Kidney epithelial cell (primary cell): ENCODE results near the gene NPFFR1. TPM values are rescaled to one million over a fixed set of nuclear protein-coding genes. Genes with fewer than 3 reads are reported as not detected.

Source experiments
- DNase-seq: peaks from one replicate; pipeline ENCODE4 v3.0.0-alpha.2; 2010; ENCODE audit warnings: low read depth
- H3K27me3 ChIP-seq: 2 replicates; pipeline ENCODE4 v1.6.0; 2011; ENCODE audit warnings: low read length; ENCODE audit not compliant: control insufficient read depth, insufficient read depth
- H3K36me3 ChIP-seq: 2 replicates; pipeline ENCODE4 v1.5.1; 2011; ENCODE audit warnings: low read length; ENCODE audit not compliant: control insufficient read depth, insufficient read depth
- H3K4me3 ChIP-seq: 2 replicates; pipeline ENCODE4 v1.5.1; 2011; ENCODE audit warnings: low read depth, mild to moderate bottlenecking, control low read depth, low read length
- CTCF ChIP-seq: IDR thresholded peaks from 2 replicates; pipeline ENCODE4 v1.5.1; 2011; ENCODE audit warnings: mild to moderate bottlenecking, moderate library complexity, low read length, control low read depth, inconsistent platforms; ENCODE audit not compliant: insufficient read depth, poor library complexity, severe bottlenecking
- total RNA-seq: library from RNA; depleted of rRNA; stranded (reverse); fragments of >200 nt; gene quantifications from 2 replicates; pipeline ENCODE4 v1.2.3, GENCODE V29; 2015

Gene NPFFR1
- total RNA-seq, 1 donor from 2014 or later, result 0.04 TPM

GRCh38 chr10:70206762-70207161 lies 77.0 kb downstream of the NPFFR1 start:
- Histone ChIP-seq H3K27me3 (no peaks in the 10 kb centered on the region), H3K4me3 (no peak overlapping the region), H3K36me3 (peaks cover 2% of the 10 kb centered on the region)
- DNase-seq, result no peak
- no peak for TF ChIP-seq CTCF

- H3K36me3 ChIP-seq, result peaks cover 1% of the 10 kb centered on the region
- no peak overlapping the region for H3K4me3 ChIP-seq
- no peaks in the 10 kb centered on the region for H3K27me3 ChIP-seq
- TF ChIP-seq CTCF, result no peak
- DNase-seq, result no peak
Measured at GRCh38 chr10:70201105-70201504, 82.7 kb downstream of the NPFFR1 start.

DNA sequence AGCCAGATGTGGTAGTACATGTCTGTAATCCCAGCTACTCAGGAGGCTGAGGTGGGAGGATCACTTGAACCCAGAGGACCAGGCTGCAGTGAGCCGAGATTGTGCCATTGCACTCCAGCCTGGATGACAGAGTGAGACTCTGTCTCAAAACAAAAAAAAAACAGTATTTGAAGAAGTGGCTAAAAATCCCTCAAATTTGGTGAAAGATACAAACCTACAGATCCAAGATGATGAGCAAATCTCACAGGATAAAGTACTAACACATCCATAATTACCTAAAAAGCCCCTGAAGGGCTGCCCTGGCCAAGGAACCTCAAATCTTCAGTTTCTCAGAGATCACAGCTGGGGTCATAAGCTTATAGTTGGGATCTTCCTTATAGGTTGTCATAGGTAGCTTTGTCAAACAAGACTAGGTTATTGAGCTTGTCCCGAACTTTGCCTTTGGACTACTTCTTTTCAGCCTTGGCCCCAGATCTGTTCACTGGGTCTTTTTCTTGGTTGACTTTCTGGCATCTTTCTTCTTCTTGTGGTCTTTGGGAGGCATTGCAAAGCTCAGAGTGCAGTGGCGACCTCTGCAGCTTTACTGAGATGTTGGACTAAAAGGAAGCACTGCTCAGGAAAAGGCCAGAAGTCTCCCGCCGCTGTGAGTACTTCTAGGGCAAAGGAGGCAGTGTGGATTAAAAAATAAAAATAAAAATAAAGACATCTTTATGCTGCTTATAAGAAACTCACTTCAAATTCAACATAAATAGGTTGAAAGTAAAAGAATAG lies 84.9 kb downstream of the NPFFR1 start:
- no peak for DNase-seq
- H3K27me3 ChIP-seq, result no peaks in the 10 kb centered on the region
- H3K36me3 ChIP-seq, result peaks cover 1% of the 10 kb centered on the region
- no peak overlapping the region for H3K4me3 ChIP-seq
- no peak for TF ChIP-seq CTCF

Other genes starting within 250 kb of the NPFFR1 start
- 72.4 and 77.9 TPM in 2 replicates for gene MACROH2A2, start 231.2 kb downstream of the NPFFR1 start, total RNA-seq
- 12.4 and 12.7 TPM in 2 replicates for gene AIFM2, start 151.2 kb downstream of the NPFFR1 start, total RNA-seq
- 11.9 and 13.1 TPM in 2 replicates for gene TYSND1, start 137.3 kb downstream of the NPFFR1 start, total RNA-seq
- gene SAR1A, start 113.5 kb downstream of the NPFFR1 start, total RNA-seq, result 47.4 and 53.8 TPM in 2 replicates
- 179 and 201 TPM in 2 replicates for gene PPA1, start 50.6 kb downstream of the NPFFR1 start, total RNA-seq
- 37.9 and 72.1 TPM in 2 replicates for gene LRRC20, start 98.6 kb upstream of the NPFFR1 start, total RNA-seq
- 33.5 and 34.3 TPM in 2 replicates for gene EIF4EBP2, start 120.1 kb upstream of the NPFFR1 start, total RNA-seq
- 0.08 and 0.14 TPM in 2 replicates for gene NODAL, start 157.7 kb upstream of the NPFFR1 start, total RNA-seq
- gene PALD1, start 194.8 kb upstream of the NPFFR1 start, total RNA-seq, result 3.4 and 3.9 TPM in 2 replicates